Measurements from ENCODE around the gene KDM4C.

DNA sequence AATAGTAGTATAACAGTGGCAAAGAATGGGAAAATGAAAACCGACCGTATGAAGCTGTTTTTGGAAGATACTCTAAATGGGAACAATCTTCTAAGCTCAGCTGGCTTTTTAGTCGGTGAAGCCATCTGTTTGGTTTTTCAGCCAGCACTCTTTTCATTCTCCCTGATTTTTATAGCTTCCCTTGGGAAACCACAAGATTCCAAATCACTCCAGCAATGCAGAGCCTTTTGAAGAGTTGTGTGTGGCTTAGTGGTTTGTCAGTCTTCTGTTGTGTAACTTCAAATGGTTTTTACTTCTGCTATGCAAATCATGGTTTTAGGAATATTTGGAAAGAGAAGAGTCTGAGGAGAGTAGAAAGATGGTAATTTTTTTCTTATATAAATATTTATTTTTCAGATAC lies 180.7 kb downstream of the KDM4C start:
- TF ChIP-seq POLR2AphosphoS5 (IDR thresholded peaks at IDR 0.05; ENCODE audit: low read depth, low read length) = no peak
- TF ChIP-seq POLR2A (IDR thresholded peaks at IDR 0.05; ENCODE audit: low read depth, low read length) = no peak
- TF ChIP-seq TAF1 (IDR thresholded peaks at IDR 0.05; ENCODE audit: borderline replicate concordance, low read depth, low read length) = no peak
